SK-N-SH treated with all-trans-retinoic acid at 6 μM for 48 hours (cell line): ENCODE results near the gene ARHGAP44.

Source experiments
- ATAC-seq: fragments of 200-7000 bp; cut with Tn5 transposase; 3 replicates; pipeline ENCODE4 v1.9.1; 2020; ENCODE audit warnings: mild to moderate bottlenecking, moderate library complexity
- ARNTL ChIP-seq: fragments of 450-650 bp; formaldehyde crosslinking; IDR thresholded peaks from 2 replicates; pipeline ENCODE4 v1.5.0; 2020; ENCODE audit warnings: low read depth, mild to moderate bottlenecking, moderate library complexity, borderline replicate concordance
- CSDC2 ChIP-seq: fragments of 250-450 bp; sonication (Bioruptor Pico); IDR thresholded peaks from 2 replicates; pipeline ENCODE4 v1.5.0; 2020; ENCODE audit warnings: mild to moderate bottlenecking, moderate library complexity
- CSRNP3 ChIP-seq: fragments of 250-450 bp; sonication (Bioruptor Pico); IDR thresholded peaks from 2 replicates; pipeline ENCODE4 v1.5.1; 2021; ENCODE audit warnings: mild to moderate bottlenecking, moderate library complexity
- ESRRG ChIP-seq: fragments of 250-450 bp; sonication (Bioruptor Pico); IDR thresholded peaks from 2 replicates; pipeline ENCODE4 v1.6.1; 2021; ENCODE audit warnings: mild to moderate bottlenecking
- GLIS3 ChIP-seq: fragments of 250-450 bp; sonication (Bioruptor Pico); IDR thresholded peaks from 2 replicates; pipeline ENCODE4 v1.5.0; 2020; ENCODE audit warnings: mild to moderate bottlenecking, moderate library complexity
- ISL1 ChIP-seq: fragments of 250-450 bp; sonication (Bioruptor Pico); IDR thresholded peaks from 2 replicates; pipeline ENCODE4 v2.1.2; 2022; ENCODE audit warnings: mild to moderate bottlenecking, moderate library complexity
- PPARA ChIP-seq: fragments of 250-450 bp; sonication (Bioruptor Pico); IDR thresholded peaks from 2 replicates; pipeline ENCODE4 v1.5.0; 2020; ENCODE audit warnings: mild to moderate bottlenecking, borderline replicate concordance
- RARB ChIP-seq: fragments of 250-450 bp; sonication (Bioruptor Pico); IDR thresholded peaks from 2 replicates; pipeline ENCODE4 v1.8.0; 2021; ENCODE audit warnings: mild to moderate bottlenecking, moderate library complexity
- TCF4 ChIP-seq: fragments of 250-450 bp; sonication (Bioruptor Pico); IDR thresholded peaks from 2 replicates; pipeline ENCODE4 v1.8.0; 2021; ENCODE audit warnings: mild to moderate bottlenecking, moderate library complexity, borderline replicate concordance
- TOX ChIP-seq: fragments of 250-450 bp; sonication (Bioruptor Pico); IDR thresholded peaks from 2 replicates; pipeline ENCODE4 v1.8.0; 2021; ENCODE audit warnings: mild to moderate bottlenecking, moderate library complexity, borderline replicate concordance
- ZC3H10 ChIP-seq: fragments of 250-450 bp; sonication (Bioruptor Pico); IDR thresholded peaks from 2 replicates; pipeline ENCODE4 v1.5.1; 2021; ENCODE audit warnings: mild to moderate bottlenecking, moderate library complexity
- ZFP3 ChIP-seq: fragments of 250-450 bp; sonication (Bioruptor Pico); IDR thresholded peaks from 2 replicates; pipeline ENCODE4 v1.5.0; 2020; ENCODE audit warnings: mild to moderate bottlenecking, moderate library complexity
- ZFP30 ChIP-seq: fragments of 450-650 bp; formaldehyde crosslinking; IDR thresholded peaks from 2 replicates; pipeline ENCODE4 v1.5.0; 2022; ENCODE audit warnings: mild to moderate bottlenecking, moderate library complexity
- ZNF565 ChIP-seq: fragments of 450-650 bp; formaldehyde crosslinking; conservative IDR thresholded peaks from 2 replicates; pipeline ENCODE4 v1.5.0; 2020; ENCODE audit warnings: low read depth, mild to moderate bottlenecking, moderate library complexity
- ZNF70 ChIP-seq: fragments of 450-650 bp; formaldehyde crosslinking; IDR thresholded peaks from 2 replicates; pipeline ENCODE4 v1.5.0; 2020; ENCODE audit warnings: mild to moderate bottlenecking, moderate library complexity
- ZNF8 ChIP-seq: fragments of 450-650 bp; formaldehyde crosslinking; IDR thresholded peaks from 2 replicates; pipeline ENCODE4 v1.5.0; 2020; ENCODE audit warnings: mild to moderate bottlenecking, moderate library complexity
- TF ChIP-seq, protein P1 (sequence below): fragments of 250-450 bp; sonication (Bioruptor Pico); IDR thresholded peaks from 2 replicates; pipeline ENCODE4 v1.5.1; 2020; ENCODE audit warnings: low read depth, mild to moderate bottlenecking, moderate library complexity
- TF ChIP-seq, protein P2 (sequence below): fragments of 250-450 bp; sonication (Bioruptor Pico); IDR thresholded peaks from 2 replicates; pipeline ENCODE4 v1.5.0; 2020; ENCODE audit warnings: mild to moderate bottlenecking, moderate library complexity
- TF ChIP-seq, protein P3 (sequence below): fragments of 250-450 bp; sonication (Bioruptor Pico); IDR thresholded peaks from 2 replicates; pipeline ENCODE4 v1.8.0; 2021; ENCODE audit warnings: low read depth, mild to moderate bottlenecking, moderate library complexity, borderline replicate concordance

The ARHGAP44 gene

GRCh38 chr17:12839042-12839441 is 49.7 kb downstream of the ARHGAP44 start:
- TF ChIP-seq, protein P1, sequence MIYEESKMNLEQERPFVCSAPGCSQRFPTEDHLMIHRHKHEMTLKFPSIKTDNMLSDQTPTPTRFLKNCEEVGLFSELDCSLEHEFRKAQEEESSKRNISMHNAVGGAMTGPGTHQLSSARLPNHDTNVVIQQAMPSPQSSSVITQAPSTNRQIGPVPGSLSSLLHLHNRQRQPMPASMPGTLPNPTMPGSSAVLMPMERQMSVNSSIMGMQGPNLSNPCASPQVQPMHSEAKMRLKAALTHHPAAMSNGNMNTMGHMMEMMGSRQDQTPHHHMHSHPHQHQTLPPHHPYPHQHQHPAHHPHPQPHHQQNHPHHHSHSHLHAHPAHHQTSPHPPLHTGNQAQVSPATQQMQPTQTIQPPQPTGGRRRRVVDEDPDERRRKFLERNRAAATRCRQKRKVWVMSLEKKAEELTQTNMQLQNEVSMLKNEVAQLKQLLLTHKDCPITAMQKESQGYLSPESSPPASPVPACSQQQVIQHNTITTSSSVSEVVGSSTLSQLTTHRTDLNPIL (CRISPR knock-in tag): no peak
- TF ChIP-seq, protein P2, sequence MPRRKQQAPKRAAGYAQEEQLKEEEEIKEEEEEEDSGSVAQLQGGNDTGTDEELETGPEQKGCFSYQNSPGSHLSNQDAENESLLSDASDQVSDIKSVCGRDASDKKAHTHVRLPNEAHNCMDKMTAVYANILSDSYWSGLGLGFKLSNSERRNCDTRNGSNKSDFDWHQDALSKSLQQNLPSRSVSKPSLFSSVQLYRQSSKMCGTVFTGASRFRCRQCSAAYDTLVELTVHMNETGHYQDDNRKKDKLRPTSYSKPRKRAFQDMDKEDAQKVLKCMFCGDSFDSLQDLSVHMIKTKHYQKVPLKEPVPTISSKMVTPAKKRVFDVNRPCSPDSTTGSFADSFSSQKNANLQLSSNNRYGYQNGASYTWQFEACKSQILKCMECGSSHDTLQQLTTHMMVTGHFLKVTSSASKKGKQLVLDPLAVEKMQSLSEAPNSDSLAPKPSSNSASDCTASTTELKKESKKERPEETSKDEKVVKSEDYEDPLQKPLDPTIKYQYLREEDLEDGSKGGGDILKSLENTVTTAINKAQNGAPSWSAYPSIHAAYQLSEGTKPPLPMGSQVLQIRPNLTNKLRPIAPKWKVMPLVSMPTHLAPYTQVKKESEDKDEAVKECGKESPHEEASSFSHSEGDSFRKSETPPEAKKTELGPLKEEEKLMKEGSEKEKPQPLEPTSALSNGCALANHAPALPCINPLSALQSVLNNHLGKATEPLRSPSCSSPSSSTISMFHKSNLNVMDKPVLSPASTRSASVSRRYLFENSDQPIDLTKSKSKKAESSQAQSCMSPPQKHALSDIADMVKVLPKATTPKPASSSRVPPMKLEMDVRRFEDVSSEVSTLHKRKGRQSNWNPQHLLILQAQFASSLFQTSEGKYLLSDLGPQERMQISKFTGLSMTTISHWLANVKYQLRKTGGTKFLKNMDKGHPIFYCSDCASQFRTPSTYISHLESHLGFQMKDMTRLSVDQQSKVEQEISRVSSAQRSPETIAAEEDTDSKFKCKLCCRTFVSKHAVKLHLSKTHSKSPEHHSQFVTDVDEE: no peak
- TF ChIP-seq CSRNP3 (CRISPR knock-in tag) (no peak), ZNF70 (CRISPR knock-in tag) (no peak)
- TF ChIP-seq, all 23 proteins: peak for 0
- ATAC-seq: no peak

- no peak for TF ChIP-seq ZNF565 (CRISPR knock-in tag)
- ATAC-seq: no peak
Measured at GRCh38 chr17:12842936-12843335, 53.6 kb downstream of the ARHGAP44 start.

- ATAC-seq: no peak
- TF ChIP-seq TCF4 (no peak), PPARA (CRISPR knock-in tag) (no peak), ZFP3 (CRISPR knock-in tag) (no peak), RARB (CRISPR knock-in tag) (no peak), ZNF8 (no peak), TOX (CRISPR knock-in tag) (no peak), CSDC2 (CRISPR knock-in tag) (no peak), GLIS3 (CRISPR knock-in tag) (no peak), CSRNP3 (CRISPR knock-in tag) (no peak), ISL1 (CRISPR knock-in tag) (no peak), ZNF70 (CRISPR knock-in tag) (no peak)
- TF ChIP-seq, protein P2: no peak
- TF ChIP-seq, protein P1 (CRISPR knock-in tag): no peak
Measured at GRCh38 chr17:12850996-12851395, 61.7 kb downstream of the ARHGAP44 start.

DNA sequence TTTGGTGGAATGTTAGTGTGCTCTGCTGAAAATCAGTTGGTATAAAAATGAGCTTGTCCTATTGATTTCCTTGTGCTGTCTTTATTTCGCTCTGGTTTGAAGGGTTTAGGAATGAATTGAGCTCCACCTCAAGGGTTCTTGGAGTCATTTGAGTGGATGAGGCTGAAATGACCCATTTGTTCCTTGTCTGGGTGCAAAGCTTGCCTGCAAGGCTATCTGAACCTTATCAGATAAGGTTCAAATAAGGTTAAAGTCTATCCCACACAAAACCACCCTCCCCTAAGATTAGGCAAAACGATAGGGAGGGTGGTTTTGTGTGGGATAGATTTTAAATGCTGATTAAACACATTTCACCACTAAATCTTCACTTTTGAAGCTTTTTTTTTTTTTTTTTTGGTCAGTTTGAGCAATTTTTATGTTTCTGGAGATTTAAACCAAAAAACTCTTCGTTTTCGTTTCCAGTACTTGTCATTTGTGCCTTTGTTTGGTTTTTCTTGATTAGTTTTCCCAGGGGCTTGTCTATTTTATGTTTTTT is 62.7 kb downstream of the ARHGAP44 start:
- no peak for ATAC-seq
- TF ChIP-seq TOX (CRISPR knock-in tag) (no peak), CSDC2 (CRISPR knock-in tag) (no peak), ESRRG (CRISPR knock-in tag) (no peak), TCF4 (no peak), ZC3H10 (CRISPR knock-in tag) (no peak), CSRNP3 (CRISPR knock-in tag) (no peak), ZFP30 (no peak), ZNF8 (no peak), ARNTL (CRISPR knock-in tag) (no peak), ISL1 (CRISPR knock-in tag) (no peak)
- TF ChIP-seq, protein P1 (CRISPR knock-in tag): no peak
- TF ChIP-seq, protein P3, sequence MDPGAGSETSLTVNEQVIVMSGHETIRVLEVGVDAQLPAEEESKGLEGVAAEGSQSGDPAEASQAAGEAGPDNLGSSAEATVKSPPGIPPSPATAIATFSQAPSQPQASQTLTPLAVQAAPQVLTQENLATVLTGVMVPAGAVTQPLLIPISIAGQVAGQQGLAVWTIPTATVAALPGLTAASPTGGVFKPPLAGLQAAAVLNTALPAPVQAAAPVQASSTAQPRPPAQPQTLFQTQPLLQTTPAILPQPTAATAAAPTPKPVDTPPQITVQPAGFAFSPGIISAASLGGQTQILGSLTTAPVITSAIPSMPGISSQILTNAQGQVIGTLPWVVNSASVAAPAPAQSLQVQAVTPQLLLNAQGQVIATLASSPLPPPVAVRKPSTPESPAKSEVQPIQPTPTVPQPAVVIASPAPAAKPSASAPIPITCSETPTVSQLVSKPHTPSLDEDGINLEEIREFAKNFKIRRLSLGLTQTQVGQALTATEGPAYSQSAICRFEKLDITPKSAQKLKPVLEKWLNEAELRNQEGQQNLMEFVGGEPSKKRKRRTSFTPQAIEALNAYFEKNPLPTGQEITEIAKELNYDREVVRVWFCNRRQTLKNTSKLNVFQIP (CRISPR knock-in tag): no peak
